ENCODE results near the gene GRIK4. TPM values are rescaled to one million over a fixed set of nuclear protein-coding genes. Genes with fewer than 3 reads are reported as not detected.

Gene GRIK4
- total RNA-seq, 1 donor from 2014 or later, result 2.2 TPM

DNA sequence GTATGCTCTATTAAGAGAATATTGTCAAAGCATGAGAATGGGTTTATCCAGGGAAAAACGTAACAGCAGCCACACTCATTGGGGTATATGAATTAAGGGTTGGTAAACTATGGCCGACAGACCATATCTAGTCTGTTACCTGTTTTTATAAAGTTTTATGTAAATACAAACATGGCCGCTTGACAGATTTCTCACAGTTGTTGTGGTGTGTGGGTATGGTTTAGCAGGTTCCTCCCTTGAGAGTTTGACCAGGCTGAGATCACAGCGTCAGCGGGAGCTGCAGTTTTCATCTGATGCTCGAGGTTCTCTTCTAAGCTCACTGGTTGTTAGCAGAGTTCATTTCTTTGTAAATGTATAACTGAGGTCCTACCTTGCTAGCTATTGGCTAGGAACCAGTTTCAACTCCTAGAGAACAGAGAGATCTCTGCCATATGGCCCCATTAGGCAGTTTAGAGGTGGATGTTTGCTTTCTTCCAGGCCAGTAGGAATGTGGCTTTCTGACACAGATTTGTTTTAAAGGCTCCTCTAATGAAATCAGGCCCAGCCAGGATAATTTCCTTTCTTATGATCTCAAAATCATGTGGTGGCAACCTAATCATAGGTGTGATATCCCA lies 45.5 kb upstream of the GRIK4 start:
- Mint-ChIP-seq H3K27me3 (ENCODE audit: low read depth, unreplicated experiment) (no peaks in the 10 kb centered on the region), H3K4me1 (ENCODE audit: low read depth, unreplicated experiment) (peaks cover 6% of the 10 kb centered on the region), H3K36me3 (ENCODE audit: low read depth, unreplicated experiment) (peaks cover 21% of the 10 kb centered on the region), H3K4me3 (ENCODE audit: unreplicated experiment) (no peak overlapping the region), H3K9me3 (ENCODE audit: unreplicated experiment) (no peaks in the 10 kb centered on the region), H3K27ac (ENCODE audit: unreplicated experiment) (no peak overlapping the region)
- Histone ChIP-seq H3K9me3 (ENCODE audit: insufficient read depth, low read depth, low read length) (no peaks in the 10 kb centered on the region), H3K9ac (ENCODE audit: low read length) (no peak overlapping the region), H4K20me1 (ENCODE audit: insufficient read depth, low read length) (no peaks in the 10 kb centered on the region), H3K79me2 (ENCODE audit: insufficient read depth, low read length) (no peaks in the 10 kb centered on the region), H3K4me2 (ENCODE audit: low read length) (no peak overlapping the region), H3K4me1 (ENCODE audit: insufficient read depth, low read length) (peaks cover 5% of the 10 kb centered on the region), H3K27me3 (ENCODE audit: insufficient read depth, low read length) (no peaks in the 10 kb centered on the region), H2AFZ (ENCODE audit: low read depth, low read length) (no peak overlapping the region), H3K36me3 (ENCODE audit: insufficient read depth, low read length) (peaks cover 44% of the 10 kb centered on the region), H3K4me3 (ENCODE audit: insufficient read depth, low read depth, low read length) (no peak overlapping the region), H3K27ac (ENCODE audit: low read depth, low read length) (no peak overlapping the region)
- DNase-seq (ENCODE audit: low read depth), result no peak
- FAIRE-seq, result no peak
- TF ChIP-seq, protein P1, sequence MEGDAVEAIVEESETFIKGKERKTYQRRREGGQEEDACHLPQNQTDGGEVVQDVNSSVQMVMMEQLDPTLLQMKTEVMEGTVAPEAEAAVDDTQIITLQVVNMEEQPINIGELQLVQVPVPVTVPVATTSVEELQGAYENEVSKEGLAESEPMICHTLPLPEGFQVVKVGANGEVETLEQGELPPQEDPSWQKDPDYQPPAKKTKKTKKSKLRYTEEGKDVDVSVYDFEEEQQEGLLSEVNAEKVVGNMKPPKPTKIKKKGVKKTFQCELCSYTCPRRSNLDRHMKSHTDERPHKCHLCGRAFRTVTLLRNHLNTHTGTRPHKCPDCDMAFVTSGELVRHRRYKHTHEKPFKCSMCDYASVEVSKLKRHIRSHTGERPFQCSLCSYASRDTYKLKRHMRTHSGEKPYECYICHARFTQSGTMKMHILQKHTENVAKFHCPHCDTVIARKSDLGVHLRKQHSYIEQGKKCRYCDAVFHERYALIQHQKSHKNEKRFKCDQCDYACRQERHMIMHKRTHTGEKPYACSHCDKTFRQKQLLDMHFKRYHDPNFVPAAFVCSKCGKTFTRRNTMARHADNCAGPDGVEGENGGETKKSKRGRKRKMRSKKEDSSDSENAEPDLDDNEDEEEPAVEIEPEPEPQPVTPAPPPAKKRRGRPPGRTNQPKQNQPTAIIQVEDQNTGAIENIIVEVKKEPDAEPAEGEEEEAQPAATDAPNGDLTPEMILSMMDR (IDR thresholded peaks at IDR 0.05; ENCODE audit: insufficient read depth, low read depth, low read length), result no peak
- no peak for TF ChIP-seq EZH2 (IDR thresholded peaks at IDR 0.05; ENCODE audit: insufficient read depth, low read length)

DNA sequence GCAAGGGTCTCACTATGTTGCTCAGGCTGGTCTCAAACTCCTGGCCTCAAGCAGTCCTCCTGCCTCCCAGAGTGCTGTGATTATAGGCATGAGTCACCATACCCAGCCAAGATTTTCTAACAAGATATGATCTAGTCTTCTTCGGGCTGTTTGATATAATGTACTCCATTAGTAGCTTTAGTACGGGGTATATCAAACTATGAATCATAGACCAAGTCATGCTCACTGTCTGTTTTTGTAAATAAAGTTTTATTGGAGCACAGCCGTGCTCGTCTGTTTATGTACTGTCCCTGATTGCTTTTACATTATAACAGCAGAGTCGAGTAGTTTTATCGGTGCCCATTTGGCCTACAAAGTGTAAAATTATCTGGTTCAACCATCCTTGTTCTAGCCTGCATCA lies 43.9 kb upstream of the GRIK4 start:
- Histone ChIP-seq H3K4me2 (ENCODE audit: low read length) (no peak overlapping the region), H3K4me3 (ENCODE audit: insufficient read depth, low read depth, low read length) (no peak overlapping the region), H3K9ac (ENCODE audit: low read length) (no peak overlapping the region), H3K27me3 (ENCODE audit: insufficient read depth, low read length) (no peaks in the 10 kb centered on the region), H3K4me1 (ENCODE audit: insufficient read depth, low read length) (peaks cover 5% of the 10 kb centered on the region), H3K79me2 (ENCODE audit: insufficient read depth, low read length) (no peaks in the 10 kb centered on the region), H3K36me3 (ENCODE audit: insufficient read depth, low read length) (peaks cover 34% of the 10 kb centered on the region), H2AFZ (ENCODE audit: low read depth, low read length) (no peak overlapping the region), H3K27ac (ENCODE audit: low read depth, low read length) (no peak overlapping the region), H3K9me3 (ENCODE audit: insufficient read depth, low read depth, low read length) (no peaks in the 10 kb centered on the region), H4K20me1 (ENCODE audit: insufficient read depth, low read length) (no peaks in the 10 kb centered on the region)
- Mint-ChIP-seq H3K27me3 (ENCODE audit: low read depth, unreplicated experiment) (no peaks in the 10 kb centered on the region), H3K4me1 (ENCODE audit: low read depth, unreplicated experiment) (peaks cover 14% of the 10 kb centered on the region), H3K9me3 (ENCODE audit: unreplicated experiment) (no peaks in the 10 kb centered on the region), H3K27ac (ENCODE audit: unreplicated experiment) (no peak overlapping the region), H3K4me3 (ENCODE audit: unreplicated experiment) (no peak overlapping the region), H3K36me3 (ENCODE audit: low read depth, unreplicated experiment) (peaks cover 17% of the 10 kb centered on the region)
- FAIRE-seq (no peak), DNase-seq (ENCODE audit: low read depth) (peak; percentile 12)
- TF ChIP-seq, protein P1 (IDR thresholded peaks at IDR 0.05; ENCODE audit: insufficient read depth, low read depth, low read length), result no peak
- TF ChIP-seq EZH2 (IDR thresholded peaks at IDR 0.05; ENCODE audit: insufficient read depth, low read length), result no peak

DNA sequence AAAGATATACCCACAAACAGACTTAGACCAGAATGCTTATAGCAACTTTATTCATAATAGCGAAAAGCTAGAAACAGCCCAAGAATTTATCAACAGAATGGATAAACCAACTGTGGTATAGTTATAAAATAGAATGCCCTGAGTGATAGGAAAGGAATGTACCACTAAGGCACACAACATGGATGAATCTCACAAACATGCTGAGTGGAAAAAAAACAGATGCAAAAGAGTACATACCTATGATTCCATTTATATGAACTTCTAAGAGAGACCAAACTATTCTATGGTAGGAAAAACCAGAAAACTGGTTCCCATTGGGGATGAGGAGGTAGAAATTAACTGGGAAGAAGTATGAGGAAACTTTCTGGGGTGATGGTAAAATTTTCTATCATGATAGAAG lies 40.4 kb upstream of the GRIK4 start:
- peak overlapping the region; percentile 1 for H3K4me3 Mint-ChIP-seq (ENCODE audit: unreplicated experiment)
- H3K27ac ChIP-seq (ENCODE audit: low read depth, low read length), result peak overlapping the region; percentile 35
- H3K4me2 ChIP-seq (ENCODE audit: low read length), result peak overlapping the region; percentile 18
- H3K9ac ChIP-seq (ENCODE audit: low read length), result no peak overlapping the region
- no peaks in the 10 kb centered on the region for H3K9me3 Mint-ChIP-seq (ENCODE audit: unreplicated experiment)
- FAIRE-seq (no peak), DNase-seq (ENCODE audit: low read depth) (peak; percentile 87)
- no peaks in the 10 kb centered on the region for H3K9me3 ChIP-seq (ENCODE audit: insufficient read depth, low read depth, low read length)
- H3K4me3 ChIP-seq (ENCODE audit: insufficient read depth, low read depth, low read length), result no peak overlapping the region
- H3K27me3 Mint-ChIP-seq (ENCODE audit: low read depth, unreplicated experiment), result no peaks in the 10 kb centered on the region
- peaks cover 5% of the 10 kb centered on the region for H3K4me1 ChIP-seq (ENCODE audit: insufficient read depth, low read length)
- no peak overlapping the region for H2AFZ ChIP-seq (ENCODE audit: low read depth, low read length)
- H3K4me1 Mint-ChIP-seq (ENCODE audit: low read depth, unreplicated experiment), result peaks cover 14% of the 10 kb centered on the region
- no peaks in the 10 kb centered on the region for H4K20me1 ChIP-seq (ENCODE audit: insufficient read depth, low read length)
- H3K36me3 Mint-ChIP-seq (ENCODE audit: low read depth, unreplicated experiment), result peaks cover 17% of the 10 kb centered on the region
- no peaks in the 10 kb centered on the region for H3K27me3 ChIP-seq (ENCODE audit: insufficient read depth, low read length)
- no peaks in the 10 kb centered on the region for H3K79me2 ChIP-seq (ENCODE audit: insufficient read depth, low read length)
- TF ChIP-seq, protein P1 (IDR thresholded peaks at IDR 0.05; ENCODE audit: insufficient read depth, low read depth, low read length), result no peak
- no peak for TF ChIP-seq EZH2 (IDR thresholded peaks at IDR 0.05; ENCODE audit: insufficient read depth, low read length)
- peak overlapping the region; percentile 2 for H3K27ac Mint-ChIP-seq (ENCODE audit: unreplicated experiment)
- H3K36me3 ChIP-seq (ENCODE audit: insufficient read depth, low read length), result peaks cover 39% of the 10 kb centered on the region
